Measurements from ENCODE around the gene SAFB. TPM values are rescaled to one million over a fixed set of nuclear protein-coding genes. Genes with fewer than 3 reads are reported as not detected.
"Not testable (repeated sequence)": the region's sequence is repeated elsewhere in the genome, so short reads cannot be mapped to it uniquely, and the experiment has no call there.

SAFB gene
- total RNA-seq, 1 experiment from 2014 or later, result 45.7 TPM

- no peak for DNase-seq (ENCODE audit: low read depth)
These were observed 27.8 kb upstream of the SAFB start for GRCh38 chr19:5595129-5595528.

GRCh38 chr19:5595745-5596144 lies 27.1 kb upstream of the SAFB start:
- no peak for DNase-seq (ENCODE audit: low read depth)

GRCh38 chr19:5600797-5601196 lies 22.1 kb upstream of the SAFB start:
- DNase-seq (ENCODE audit: low read depth), result no peak

GRCh38 chr19:5603626-5604025 lies 19.3 kb upstream of the SAFB start:
- no peak for DNase-seq (ENCODE audit: low read depth)

- peak; percentile 97 for DNase-seq (ENCODE audit: low read depth)
These were observed 17.5 kb upstream of the SAFB start for GRCh38 chr19:5605362-5605761.

- no peak for DNase-seq (ENCODE audit: low read depth)
These were observed 15.3 kb upstream of the SAFB start for GRCh38 chr19:5607318-5608275.

GRCh38 chr19:5608291-5608690 lies 14.6 kb upstream of the SAFB start:
- no peak for DNase-seq (ENCODE audit: low read depth)

- not testable (repeated sequence) for DNase-seq (ENCODE audit: low read depth)
These were observed 14.1 kb upstream of the SAFB start for GRCh38 chr19:5608766-5609165.

- DNase-seq (ENCODE audit: low read depth), result no peak
These were observed 12.9 kb upstream of the SAFB start for GRCh38 chr19:5609881-5610448.

- no peak for DNase-seq (ENCODE audit: low read depth)
These were observed 9.7 kb upstream of the SAFB start for GRCh38 chr19:5612891-5613865.

- no peak for DNase-seq (ENCODE audit: low read depth)
These were observed 7.0 kb upstream of the SAFB start for GRCh38 chr19:5615756-5616327.

- no peak for DNase-seq (ENCODE audit: low read depth)
These were observed 5.8 kb upstream of the SAFB start for GRCh38 chr19:5617080-5617479.

- no peak for DNase-seq (ENCODE audit: low read depth)
These were observed 4.3 kb upstream of the SAFB start for GRCh38 chr19:5618591-5618990.

- no peak for DNase-seq (ENCODE audit: low read depth)
These were observed 2.9 kb upstream of the SAFB start for GRCh38 chr19:5619946-5620345.

- DNase-seq (ENCODE audit: low read depth), result no peak
These were observed 1.5 kb upstream of the SAFB start for GRCh38 chr19:5621311-5621944.

- no peak for DNase-seq (ENCODE audit: low read depth)
These were observed 878 bp upstream of the SAFB start for GRCh38 chr19:5621945-5622464.

GRCh38 chr19:5623397-5624017 lies 624 bp downstream of the SAFB start:
- DNase-seq (ENCODE audit: low read depth), result no peak

- DNase-seq (ENCODE audit: low read depth), result no peak
These were observed 1.3 kb downstream of the SAFB start for GRCh38 chr19:5624018-5624663.

- no peak for DNase-seq (ENCODE audit: low read depth)
These were observed 1.9 kb downstream of the SAFB start for GRCh38 chr19:5624741-5625278.

Data from LHCN-M2 (cell line).